Neural progenitor cell (in vitro differentiated cells): ENCODE results near the gene POU2AF1.

Experiments
- EZH2 ChIP-seq: fragments of 200-600 bp; sonication (generic); IDR thresholded peaks from 2 replicates; pipeline ENCODE4 v1.6.1; 2017; ENCODE audit warnings: antibody characterized with exemption, mild to moderate bottlenecking, moderate library complexity
- TF ChIP-seq, protein P1 (sequence below): fragments of 200-600 bp; sonication (generic); IDR thresholded peaks from 2 replicates; pipeline ENCODE4 v1.5.1; 2017; ENCODE audit warnings: antibody characterized with exemption, mild to moderate bottlenecking

DNA sequence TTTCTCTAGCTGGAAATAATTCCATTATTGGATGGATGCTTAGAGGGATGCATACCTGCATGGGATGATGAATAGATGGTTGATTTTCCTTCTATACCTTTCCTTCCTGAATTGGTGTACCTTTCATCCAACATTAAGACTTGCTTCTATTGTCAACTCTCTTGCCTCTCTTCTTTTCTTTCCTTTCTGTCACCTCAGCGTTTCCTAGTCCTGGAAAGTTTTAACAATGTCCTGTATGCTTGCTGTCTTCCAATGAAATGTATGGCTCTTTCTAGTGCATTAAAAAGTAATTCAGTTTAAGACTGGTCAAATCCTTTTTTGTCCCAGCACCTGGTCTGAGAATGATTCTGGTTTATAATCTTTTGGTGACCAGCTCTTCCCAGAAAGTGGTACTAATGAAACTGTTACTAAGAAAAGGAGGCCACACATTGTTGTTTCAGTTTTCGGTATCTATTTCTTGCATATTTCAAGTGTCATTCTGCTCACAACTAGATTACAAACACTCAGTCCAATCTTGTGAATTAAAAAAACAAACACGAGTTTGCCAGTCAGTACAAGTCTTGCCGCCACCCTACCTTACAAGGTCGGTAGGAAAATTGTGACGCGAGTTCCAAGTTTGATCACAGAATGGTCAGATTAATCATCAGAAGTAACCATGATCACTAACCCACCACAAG is 8.0 kb downstream of the POU2AF1 start:
- TF ChIP-seq, protein P1, sequence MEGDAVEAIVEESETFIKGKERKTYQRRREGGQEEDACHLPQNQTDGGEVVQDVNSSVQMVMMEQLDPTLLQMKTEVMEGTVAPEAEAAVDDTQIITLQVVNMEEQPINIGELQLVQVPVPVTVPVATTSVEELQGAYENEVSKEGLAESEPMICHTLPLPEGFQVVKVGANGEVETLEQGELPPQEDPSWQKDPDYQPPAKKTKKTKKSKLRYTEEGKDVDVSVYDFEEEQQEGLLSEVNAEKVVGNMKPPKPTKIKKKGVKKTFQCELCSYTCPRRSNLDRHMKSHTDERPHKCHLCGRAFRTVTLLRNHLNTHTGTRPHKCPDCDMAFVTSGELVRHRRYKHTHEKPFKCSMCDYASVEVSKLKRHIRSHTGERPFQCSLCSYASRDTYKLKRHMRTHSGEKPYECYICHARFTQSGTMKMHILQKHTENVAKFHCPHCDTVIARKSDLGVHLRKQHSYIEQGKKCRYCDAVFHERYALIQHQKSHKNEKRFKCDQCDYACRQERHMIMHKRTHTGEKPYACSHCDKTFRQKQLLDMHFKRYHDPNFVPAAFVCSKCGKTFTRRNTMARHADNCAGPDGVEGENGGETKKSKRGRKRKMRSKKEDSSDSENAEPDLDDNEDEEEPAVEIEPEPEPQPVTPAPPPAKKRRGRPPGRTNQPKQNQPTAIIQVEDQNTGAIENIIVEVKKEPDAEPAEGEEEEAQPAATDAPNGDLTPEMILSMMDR = no peak
- no peak for TF ChIP-seq EZH2
